ENCODE results near the gene KDM4B.

GRCh38 chr19:4987692-4988370, 18.9 kb downstream of the KDM4B start:
- no peak for TF ChIP-seq CTCF (conservative IDR thresholded peaks at IDR 0.05)
- TF ChIP-seq ZFX (IDR thresholded peaks at IDR 0.05), result no peak

Data from C4-2B (cell line).